Measurements from ENCODE around the gene HS3ST6.
"Not testable (repeated sequence)": the region's sequence is repeated elsewhere in the genome, so short reads cannot be mapped to it uniquely, and the experiment has no call there.

The HS3ST6 gene

GRCh38 chr16:1906055-1906845 lies 12.0 kb downstream of the HS3ST6 start:
- no peak for DNase-seq

DNA sequence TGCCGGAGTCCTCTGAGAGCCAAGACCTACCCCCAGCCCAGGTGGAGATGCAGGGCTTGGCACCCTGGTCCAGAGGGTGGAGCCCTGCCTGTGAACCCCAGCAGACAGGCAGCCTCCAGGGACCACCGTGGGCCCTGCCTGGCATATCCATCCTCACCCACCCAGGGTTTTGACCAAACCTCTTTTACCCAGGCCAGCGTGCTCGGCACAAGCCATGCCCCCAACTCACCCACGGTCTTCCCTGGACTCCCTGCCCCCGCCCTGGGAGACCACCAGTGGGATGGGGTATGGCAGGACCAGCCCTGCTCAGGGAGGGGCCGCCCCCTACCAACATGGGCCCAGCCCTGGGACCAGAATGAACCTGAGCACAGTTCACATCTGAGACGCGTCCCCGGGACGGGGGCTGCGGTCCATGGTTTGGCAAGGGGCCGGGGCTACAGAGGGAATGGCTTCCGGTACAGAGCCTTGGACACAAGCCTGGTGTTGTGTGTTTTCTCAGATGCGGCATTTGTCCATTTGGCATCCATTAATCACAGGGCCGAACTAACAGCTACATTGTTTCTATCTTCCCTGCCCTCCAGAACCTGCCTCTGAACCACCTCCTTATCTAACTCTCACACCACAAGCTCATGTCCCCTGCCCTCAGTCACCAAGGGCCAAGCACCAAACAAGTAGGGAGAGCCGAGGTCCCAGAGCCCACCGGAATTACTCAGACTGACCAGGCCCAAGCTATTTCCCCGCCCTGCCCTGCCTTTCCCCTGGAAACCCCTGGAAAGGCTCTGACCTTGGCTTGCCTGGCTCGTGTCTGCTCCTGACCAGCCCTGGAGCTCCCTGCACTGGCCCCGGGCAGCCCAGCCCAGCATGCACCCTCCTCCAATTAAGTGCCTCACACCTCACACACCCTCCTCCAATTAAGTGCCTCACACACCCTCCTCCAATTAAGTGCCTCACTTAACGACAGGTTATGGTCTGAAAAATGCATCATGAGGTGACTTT lies 14.1 kb downstream of the HS3ST6 start:
- DNase-seq, result no peak

- no peak for DNase-seq
Observed at GRCh38 chr16:1903220-1903574, 15.0 kb downstream of the HS3ST6 start.

DNA sequence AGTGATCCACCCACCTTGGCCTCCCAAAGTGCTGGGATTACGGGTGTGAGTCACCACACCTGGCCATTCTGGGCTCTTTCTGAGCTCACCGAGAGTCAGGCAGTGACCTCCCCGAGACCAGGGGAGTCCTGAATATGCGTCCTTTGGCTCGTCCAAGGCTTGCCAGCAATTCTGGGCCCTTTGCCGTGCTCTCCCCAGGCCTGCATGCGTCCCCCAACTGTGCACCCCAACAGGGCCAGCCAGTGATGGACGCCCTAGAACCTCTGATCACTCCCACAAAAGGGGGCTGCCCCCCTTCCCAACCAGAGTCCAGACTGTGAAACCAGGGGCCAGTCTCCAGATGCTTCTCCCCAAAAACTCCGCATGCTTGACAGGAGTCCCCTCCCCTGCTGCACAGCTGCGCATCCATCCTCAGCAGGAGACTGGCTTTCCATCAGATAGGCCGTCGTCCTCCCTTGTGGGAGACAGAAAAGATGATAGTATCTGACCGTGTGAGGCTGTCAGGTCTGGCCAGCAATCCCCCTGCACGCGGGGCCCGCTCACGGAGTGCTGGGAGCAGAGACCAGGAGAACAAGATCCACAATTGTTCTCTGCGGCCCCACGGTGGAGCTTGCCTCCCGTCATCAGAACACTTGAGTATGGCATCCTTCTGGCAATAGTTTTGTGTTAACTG lies 15.5 kb downstream of the HS3ST6 start:
- DNase-seq, result no peak

GRCh38 chr16:1900452-1900774 lies 17.8 kb downstream of the HS3ST6 start:
- DNase-seq, result no peak

DNA sequence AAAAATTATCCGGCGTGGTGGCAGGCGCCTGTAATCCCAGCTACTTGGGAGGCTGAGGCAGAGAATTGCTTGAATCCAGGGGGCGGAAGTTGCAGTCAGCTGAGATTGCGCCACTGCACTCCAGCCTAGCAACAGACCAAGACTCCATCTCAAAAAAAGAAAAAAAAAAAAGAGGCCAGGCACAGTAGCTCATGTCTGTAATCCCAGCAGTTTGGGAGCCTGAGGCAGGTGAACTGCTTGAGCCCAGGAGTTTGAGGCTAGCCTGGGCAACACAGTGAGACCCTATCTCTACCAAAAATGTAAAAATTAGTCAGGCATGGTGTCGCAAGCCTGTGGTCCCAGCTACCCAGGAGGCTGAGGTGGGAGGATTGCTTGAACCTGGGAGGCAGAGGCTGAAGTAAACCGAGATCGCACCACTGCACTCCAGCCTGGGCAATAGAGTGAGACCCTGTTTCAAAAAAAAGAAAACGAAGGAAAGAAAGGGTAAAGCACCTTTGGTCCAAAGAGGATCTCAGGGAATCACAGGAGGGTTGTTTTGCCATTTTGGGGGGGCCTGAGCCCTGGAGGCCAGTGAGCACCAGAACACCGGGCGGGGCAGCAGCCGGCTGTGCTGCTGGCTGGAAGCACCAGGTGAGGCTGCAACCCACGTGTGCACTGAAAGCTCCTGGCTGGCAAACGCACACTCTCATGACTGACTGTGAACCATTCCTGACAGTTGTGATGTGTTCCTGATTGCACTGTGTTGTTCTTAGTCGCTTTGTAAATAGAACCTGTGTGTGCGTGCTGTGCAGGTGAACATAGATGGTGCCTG lies 18.4 kb downstream of the HS3ST6 start:
- no peak for DNase-seq

DNA sequence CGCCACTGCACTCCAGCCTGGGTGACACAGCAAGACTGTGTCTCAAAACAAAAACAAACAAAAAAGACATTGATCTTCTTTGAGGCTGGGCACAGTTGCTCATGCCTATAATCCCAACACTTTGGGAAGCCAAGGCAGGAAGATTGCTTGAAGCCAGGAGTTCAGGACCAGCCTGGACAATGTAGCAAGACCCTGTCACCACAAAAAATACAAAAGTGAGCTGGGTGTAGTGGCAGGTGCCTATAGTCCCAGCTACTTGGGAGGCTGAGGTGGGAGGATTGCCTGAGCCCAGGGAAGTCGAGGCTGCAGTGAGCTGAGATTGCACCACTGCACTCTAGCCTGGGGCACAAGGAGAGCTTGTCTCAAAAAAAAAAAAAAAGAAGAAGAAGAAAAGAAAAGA lies 20.5 kb downstream of the HS3ST6 start:
- DNase-seq, result not testable (repeated sequence)

- no peak for DNase-seq
Observed at GRCh38 chr16:1895949-1896675, 22.1 kb downstream of the HS3ST6 start.

DNA sequence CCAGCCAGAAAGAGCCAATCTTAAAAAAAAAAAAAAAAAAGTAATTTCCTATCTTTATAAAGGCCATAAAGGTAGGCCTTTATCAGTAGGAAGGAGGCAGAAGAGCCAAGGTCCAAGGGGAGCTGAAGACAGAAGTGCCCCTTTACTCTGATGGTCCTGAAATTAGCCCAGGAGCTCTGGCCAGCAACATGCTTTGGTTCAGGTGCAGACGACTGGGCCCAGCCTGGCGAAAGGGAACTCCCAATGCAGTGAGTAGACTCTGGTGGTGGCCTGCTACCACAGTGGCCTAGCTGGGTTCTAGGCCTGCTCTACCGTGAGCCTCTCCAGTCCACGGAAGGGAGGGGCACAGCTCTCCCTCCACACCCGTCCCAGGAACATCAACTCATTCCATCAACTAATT lies 23.1 kb downstream of the HS3ST6 start:
- DNase-seq, result no peak

DNA sequence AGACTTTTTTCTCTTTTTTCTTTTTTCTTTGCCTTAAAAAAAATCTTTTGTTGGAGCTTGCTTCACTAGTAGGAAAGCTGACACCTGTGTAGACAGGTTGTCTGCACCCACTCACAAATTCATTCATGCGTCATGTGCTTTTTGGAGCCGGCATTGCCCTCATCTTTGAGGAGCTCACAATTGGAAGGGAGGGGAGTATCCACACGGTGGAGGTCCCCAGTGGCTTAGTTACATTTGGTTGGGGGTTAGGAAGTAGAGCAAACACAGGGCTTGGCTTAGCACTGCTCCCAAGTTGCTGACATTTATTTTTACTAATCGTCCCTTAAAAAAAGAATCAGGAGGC lies 27.5 kb downstream of the HS3ST6 start:
- no peak for DNase-seq

GRCh38 chr16:1890024-1890707 lies 28.0 kb downstream of the HS3ST6 start:
- DNase-seq, result no peak

GRCh38 chr16:1887711-1888354 lies 30.4 kb downstream of the HS3ST6 start:
- DNase-seq, result no peak

DNA sequence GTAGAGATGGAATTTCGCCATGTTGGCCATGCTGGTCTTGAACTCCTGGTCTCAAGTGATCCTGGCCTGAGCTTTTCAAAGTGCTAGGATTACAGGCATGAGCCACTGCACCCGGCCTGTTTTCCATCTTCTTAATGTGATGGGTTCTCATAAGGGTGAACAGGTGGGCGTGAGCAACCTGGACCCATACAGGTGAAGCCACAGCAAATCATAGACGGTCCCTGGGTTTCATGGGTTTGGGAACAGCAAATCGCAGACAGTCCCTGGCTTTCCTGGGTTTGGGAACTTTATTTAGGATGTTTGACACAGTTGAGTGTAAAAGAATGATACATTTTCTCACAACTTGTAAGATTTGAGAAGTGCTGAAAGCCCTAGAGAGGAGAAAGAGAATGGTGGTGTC lies 33.3 kb downstream of the HS3ST6 start:
- no peak for DNase-seq

DNA sequence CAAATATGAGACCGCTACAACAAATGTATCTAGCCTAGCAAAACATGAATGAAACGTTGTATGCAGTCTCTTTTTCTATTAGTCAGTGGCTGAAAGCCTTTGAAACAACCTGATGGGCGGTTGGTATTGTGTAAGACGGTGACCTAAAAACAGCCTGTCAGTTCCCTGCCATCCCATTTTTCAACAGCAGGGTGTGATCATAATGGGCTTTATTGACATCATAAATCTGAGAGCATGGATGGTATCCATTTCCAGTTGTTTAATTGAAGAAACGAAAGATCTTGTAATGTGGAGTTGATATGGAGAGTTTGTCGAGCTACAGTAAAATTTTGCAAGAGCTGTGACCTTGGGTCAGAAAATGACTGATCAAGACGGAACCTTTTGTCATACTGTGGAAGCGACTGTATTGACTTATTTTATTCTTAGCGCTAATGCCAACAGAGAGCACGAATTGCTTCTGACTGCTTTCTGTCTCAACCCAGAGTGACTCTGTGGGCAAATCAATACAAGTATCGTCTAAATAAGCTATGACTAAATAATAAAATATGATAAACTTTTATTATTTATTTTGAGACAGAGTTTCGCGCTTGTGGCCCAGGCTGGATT lies 34.0 kb downstream of the HS3ST6 start:
- DNase-seq, result no peak

DNA sequence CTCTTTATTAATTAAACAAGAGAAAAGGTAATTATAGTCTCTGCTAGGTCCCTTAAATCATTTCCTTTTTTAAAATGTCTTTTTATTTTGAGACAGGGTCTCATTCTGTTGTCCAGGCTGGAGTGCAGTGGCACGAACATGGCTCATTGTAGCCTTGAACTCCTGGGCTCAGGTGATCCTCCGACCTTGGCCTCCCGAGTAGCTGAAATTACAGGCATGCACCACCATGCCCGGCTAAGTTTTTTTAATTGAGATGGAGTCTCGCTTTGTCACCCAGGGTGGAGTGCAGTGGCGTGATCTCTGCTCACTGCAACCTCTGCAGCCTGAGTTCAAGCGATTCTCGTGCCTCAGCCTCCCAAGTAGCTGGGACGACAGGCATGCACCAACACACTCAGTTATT lies 37.0 kb downstream of the HS3ST6 start:
- DNase-seq, result not testable (repeated sequence)

DNA sequence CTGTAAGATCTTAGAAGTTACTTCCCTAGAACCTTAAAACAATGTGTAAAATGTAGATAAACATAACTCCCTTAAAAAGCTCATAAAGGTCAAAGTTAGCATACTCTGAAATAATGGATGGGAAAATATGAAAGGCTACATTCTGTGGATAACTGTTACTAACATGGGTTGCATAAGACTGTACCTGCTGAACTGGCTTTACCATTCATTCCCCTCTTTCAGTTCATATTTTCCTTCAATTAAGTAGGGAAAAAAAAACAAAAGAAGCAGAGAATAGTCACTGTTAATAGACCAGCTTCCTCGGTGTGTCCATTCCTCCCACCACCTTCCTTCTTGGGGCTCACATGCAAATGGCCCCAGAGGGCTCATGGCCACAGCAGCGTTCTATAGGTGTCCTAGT lies 38.7 kb downstream of the HS3ST6 start:
- DNase-seq, result no peak

- no peak for DNase-seq
Observed at GRCh38 chr16:1878256-1878655, 40.0 kb downstream of the HS3ST6 start.

DNA sequence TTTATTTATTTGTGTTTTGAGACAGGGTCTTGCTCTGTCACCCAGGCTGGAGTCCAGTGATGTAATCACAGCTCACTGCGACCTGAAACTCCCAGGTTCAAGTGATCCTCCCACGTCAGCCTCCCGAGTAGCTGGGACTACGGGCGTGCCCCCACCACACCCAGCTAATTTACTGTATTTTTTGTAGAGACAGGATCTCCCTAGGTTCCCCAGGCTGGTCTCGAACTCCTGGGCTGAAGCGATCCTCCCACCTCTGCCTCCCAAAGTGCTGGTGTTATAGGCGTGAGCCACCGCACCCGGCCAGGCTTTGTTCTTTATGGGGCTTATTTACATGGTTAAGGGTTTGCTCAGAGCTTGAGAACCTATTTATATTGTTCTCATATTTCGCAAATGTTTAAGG lies 40.4 kb downstream of the HS3ST6 start:
- DNase-seq, result no peak

DNA sequence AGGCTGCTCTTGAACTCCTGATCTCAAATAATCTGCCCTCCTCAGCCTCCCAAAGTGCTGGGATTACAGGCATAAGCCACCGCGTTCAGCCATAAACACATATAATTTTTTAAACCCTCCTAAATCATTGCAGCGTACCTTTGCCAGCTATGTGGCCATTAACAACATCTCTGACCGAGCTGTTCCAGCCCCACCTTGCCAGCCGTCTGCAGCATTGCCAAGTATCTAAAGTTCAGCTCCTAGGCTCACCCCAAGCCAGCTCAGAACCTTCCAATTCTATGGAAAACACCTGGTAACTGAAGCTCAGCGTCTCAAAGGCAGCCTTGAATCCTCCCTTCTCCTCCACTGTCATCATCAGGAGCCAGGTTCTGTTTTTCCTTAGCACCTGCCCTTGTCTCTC lies 41.1 kb downstream of the HS3ST6 start:
- DNase-seq, result no peak

- DNase-seq, result no peak
Observed at GRCh38 chr16:1876468-1876867, 41.7 kb downstream of the HS3ST6 start.

GRCh38 chr16:1876066-1876465 lies 42.1 kb downstream of the HS3ST6 start:
- DNase-seq, result not testable (repeated sequence)

Measured in activated CD8-positive, alpha-beta memory T cell treated with anti-CD3 and anti-CD28 coated beads, Interleukin-2, amount 50 U/mL, for 48 hours (primary cell).